HUES64 (cell line): ENCODE results near the gene S100A9.

Experiments used
- H3K27ac ChIP-seq: 2 replicates; pipeline ENCODE4 v1.7.0; 2013; ENCODE audit warnings: low read depth, low read length, inconsistent platforms
- H3K27me3 ChIP-seq: 2 replicates; pipeline ENCODE4 v1.6.1; 2013; ENCODE audit warnings: mild to moderate bottlenecking, low read length; ENCODE audit not compliant: insufficient read depth
- H3K36me3 ChIP-seq: 2 replicates; pipeline ENCODE4 v1.6.1; 2013; ENCODE audit warnings: mild to moderate bottlenecking, low read length; ENCODE audit not compliant: insufficient read depth
- H3K4me1 ChIP-seq: 2 replicates; pipeline ENCODE4 v1.6.1; 2013; ENCODE audit warnings: mild to moderate bottlenecking, low read length, moderate library complexity; ENCODE audit not compliant: insufficient read depth
- H3K4me3 ChIP-seq: 2 replicates; pipeline ENCODE4 v1.5.1; 2013; ENCODE audit warnings: mild to moderate bottlenecking, low read length, moderate library complexity
- H3K9ac ChIP-seq: 2 replicates; pipeline ENCODE4 v1.6.1; 2013; ENCODE audit warnings: mild to moderate bottlenecking, low read depth, low read length
- H3K9me3 ChIP-seq: 2 replicates; pipeline ENCODE4 v1.6.1; 2013; ENCODE audit warnings: low read depth, low read length; ENCODE audit not compliant: insufficient read depth
- WGBS: fragments of 150-250, 120-280 bp; methylation state at CpG from one replicate; pipeline ENCODE4 v1.1.7; 2013; ENCODE audit warnings: missing lambda C conversion rate; 5-methylcytosine and 5-hydroxymethylcytosine counted together

Gene S100A9

DNA sequence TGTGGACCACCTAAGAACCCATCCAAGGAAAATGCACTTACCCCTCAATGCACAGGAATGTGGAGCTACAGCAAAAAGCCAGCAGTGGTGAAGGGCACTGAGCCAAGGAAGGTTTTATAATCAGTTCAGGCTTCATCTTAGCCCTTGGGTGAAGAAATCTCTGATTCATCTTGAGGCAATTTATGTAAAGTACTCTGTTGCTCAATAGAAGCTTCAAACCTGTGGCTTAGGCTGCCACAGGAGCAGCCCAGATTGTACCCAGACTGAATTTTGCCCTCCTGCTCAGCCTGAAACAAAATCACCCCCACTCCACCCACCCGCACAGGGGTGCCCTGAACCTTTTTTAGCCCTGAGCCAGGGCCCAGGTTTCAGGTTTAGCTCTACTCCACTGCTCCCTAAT, 17.9 kb downstream of the S100A9 start, which contains the start of gene S100A12:
S100A12 (minus strand) TSS at position 111 of the 400 bp plus-strand sequence. CDS start 1,029 bp downstream, outside the sequence.
- no peaks in the 10 kb centered on the region for H3K4me1 ChIP-seq
- WGBS: 89% methylated on average over 1 of the region's 1 CpG
- no peak within 1 kb of the TSS for H3K4me3 ChIP-seq
- H3K9me3 ChIP-seq: 0 out of 2 replicates have a peak, but pooled peaks cover 3% of the 10 kb centered on the region
- no peaks in the 10 kb centered on the region for H3K27me3 ChIP-seq
- no peak within 1 kb of the TSS for H3K27ac ChIP-seq
- H3K36me3 ChIP-seq: no peaks in the 10 kb centered on the region
- no peak within 1 kb of the TSS for H3K9ac ChIP-seq

DNA sequence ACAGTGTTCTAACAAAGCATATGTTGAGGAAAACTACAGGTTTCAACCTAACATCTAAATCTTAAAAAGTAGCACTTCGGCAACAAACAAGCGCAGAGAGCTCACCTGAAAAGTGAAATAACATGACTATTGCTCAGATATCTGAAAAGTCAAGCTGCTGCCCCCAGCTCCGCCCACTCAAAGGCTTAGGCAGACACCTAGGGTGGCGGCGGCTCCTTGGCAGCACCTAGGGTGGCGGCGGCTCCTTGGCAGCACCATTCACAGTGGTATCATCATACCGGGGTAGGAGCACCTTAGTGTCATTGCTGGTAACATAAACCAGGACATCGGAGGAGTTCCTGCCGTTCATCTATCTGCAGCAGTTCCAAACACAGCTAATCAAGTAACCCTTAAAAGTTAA, 21.9 kb downstream of the S100A9 start:
- 0 out of 2 replicates have a peak, but pooled peaks cover 3% of the 10 kb centered on the region for H3K9me3 ChIP-seq
- H3K27ac ChIP-seq: no peak overlapping the region
- WGBS: 92% methylated on average over 10 of the region's 10 CpGs
- no peaks in the 10 kb centered on the region for H3K4me1 ChIP-seq
- H3K36me3 ChIP-seq: no peaks in the 10 kb centered on the region
- no peak overlapping the region for H3K9ac ChIP-seq
- H3K4me3 ChIP-seq: no peak overlapping the region
- no peaks in the 10 kb centered on the region for H3K27me3 ChIP-seq

DNA sequence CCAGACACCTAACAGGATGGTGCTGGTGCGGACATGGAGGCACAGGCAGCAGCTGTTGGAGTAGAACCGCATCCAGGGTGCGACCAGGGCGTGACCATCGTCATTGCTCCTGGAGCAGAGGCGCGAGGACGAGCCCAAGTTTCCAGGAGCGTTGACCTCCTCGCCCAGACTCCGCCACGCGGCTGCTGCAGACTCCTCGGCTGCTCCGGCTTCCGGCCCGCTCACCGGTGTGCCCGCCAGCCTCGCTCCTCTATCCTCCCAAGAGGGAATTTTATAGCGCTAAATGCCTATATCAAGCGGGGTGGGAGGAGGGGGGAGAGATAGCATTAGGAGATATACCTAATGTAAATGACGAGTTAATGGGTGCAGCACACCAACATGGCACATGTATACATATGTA, 23.1 kb downstream of the S100A9 start:
- H3K4me1 ChIP-seq: no peaks in the 10 kb centered on the region
- H3K9me3 ChIP-seq: 0 out of 2 replicates have a peak, but pooled peaks cover 3% of the 10 kb centered on the region
- no peak overlapping the region for H3K27ac ChIP-seq
- H3K9ac ChIP-seq: no peak overlapping the region
- WGBS: 95% methylated on average over 22 of the region's 23 CpGs
- no peaks in the 10 kb centered on the region for H3K27me3 ChIP-seq
- no peak overlapping the region for H3K4me3 ChIP-seq
- H3K36me3 ChIP-seq: no peaks in the 10 kb centered on the region

DNA sequence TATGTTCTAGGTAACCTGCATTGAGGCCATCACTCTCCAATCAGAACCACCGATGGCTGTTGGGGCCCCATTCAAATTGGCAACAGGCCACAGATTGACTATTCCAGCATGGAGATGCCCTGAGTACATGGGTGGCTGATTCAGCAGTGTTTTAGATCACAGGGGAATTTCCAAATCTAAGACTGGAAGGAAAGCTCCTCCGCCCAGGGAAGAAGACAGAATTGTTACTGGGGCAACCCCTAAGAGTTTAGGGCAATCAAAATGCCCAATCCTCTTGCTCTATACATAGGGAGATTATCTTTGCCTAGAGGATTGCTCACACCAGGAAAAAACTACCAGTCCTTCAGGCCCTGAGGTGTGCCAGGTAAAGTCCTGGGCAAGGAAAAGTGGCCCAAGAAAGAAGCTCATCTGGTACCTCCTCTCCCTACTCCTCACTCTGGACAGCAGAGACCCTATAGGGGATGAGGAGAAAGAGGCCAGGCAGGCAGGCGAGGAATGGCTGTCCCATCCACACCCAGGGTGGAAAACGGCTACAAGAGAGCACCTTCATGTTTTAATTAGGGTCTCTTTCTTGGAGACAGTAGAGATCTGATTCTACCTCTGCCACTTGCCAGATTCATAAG, 27.4 kb downstream of the S100A9 start:
- H3K9ac ChIP-seq: no peak overlapping the region
- no peak overlapping the region for H3K27ac ChIP-seq
- 86% methylated on average over 4 of the region's 4 CpGs for WGBS
- no peaks in the 10 kb centered on the region for H3K4me1 ChIP-seq
- H3K36me3 ChIP-seq: no peaks in the 10 kb centered on the region
- H3K27me3 ChIP-seq: no peaks in the 10 kb centered on the region
- no peaks in the 10 kb centered on the region for H3K9me3 ChIP-seq
- H3K4me3 ChIP-seq: no peak overlapping the region

DNA sequence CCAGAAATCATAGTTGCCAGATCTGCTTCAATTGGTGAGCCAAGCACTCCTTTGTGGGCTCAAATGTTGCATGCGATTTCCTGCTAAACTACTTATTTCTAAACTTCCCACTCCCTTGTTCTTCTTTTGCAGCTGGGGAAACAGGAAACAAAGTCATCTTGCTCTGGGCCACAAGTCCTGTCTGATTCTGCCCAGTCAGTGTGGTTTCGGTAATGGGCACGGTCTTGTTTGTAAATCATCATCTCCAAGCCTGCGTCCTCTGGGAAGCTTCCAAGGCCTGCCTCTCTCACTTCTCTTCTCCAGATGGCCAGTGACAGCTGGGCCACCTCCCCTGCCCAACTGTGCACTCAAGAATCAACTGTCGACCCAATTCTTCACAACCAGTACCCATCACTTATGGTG, 28.8 kb downstream of the S100A9 start:
- Histone ChIP-seq H3K9ac (no peak overlapping the region), H3K27me3 (no peaks in the 10 kb centered on the region), H3K9me3 (no peaks in the 10 kb centered on the region), H3K27ac (no peak overlapping the region), H3K4me1 (no peaks in the 10 kb centered on the region), H3K36me3 (no peaks in the 10 kb centered on the region), H3K4me3 (no peak overlapping the region)
- WGBS: 92% methylated on average over 5 of the region's 5 CpGs

DNA sequence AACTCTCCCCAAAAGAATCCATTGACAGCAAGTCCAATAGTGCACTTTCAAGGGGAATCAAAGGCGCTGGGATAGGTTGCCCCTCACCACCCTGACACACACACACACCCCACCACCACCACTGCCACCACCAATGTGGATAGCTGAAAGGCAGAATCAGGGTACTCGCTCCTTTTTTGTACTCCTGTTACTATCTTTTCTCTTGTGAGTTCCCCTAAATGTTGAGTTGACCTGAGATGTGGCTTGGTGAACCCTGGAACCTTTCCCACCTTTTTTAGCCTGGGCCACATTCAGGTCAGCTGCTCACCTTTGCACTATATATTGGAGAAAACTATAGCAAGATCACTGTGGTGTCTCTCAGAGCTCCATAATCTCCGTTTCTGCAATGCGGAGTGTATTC, 29.3 kb downstream of the S100A9 start:
- no peaks in the 10 kb centered on the region for H3K36me3 ChIP-seq
- no peaks in the 10 kb centered on the region for H3K27me3 ChIP-seq
- no peak overlapping the region for H3K4me3 ChIP-seq
- H3K9ac ChIP-seq: no peak overlapping the region
- 86% methylated on average over 4 of the region's 4 CpGs for WGBS
- H3K9me3 ChIP-seq: no peaks in the 10 kb centered on the region
- H3K27ac ChIP-seq: no peak overlapping the region
- H3K4me1 ChIP-seq: no peaks in the 10 kb centered on the region

DNA sequence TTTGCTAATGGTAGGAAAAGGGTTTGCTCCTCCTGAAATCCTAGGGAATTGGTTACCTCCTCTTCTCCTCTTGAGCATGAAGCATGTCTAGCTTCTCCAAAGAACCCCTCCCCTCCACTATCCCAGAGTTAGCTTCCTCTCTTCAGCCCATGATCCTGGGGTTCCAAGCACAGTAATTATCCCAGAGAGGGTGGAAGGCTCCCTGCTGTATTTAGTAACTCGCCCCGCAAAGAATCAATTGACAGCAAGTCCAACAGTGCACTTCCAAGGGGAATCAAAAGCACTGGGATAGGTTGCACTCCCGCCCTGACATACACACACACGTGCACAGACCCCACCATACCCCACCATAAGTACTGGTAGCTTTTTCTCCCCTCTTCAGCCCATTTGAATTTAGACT, 30.1 kb downstream of the S100A9 start:
- WGBS: 85% methylated on average over 4 of the region's 4 CpGs
- H3K27ac ChIP-seq: no peak overlapping the region
- H3K4me3 ChIP-seq: no peak overlapping the region
- no peak overlapping the region for H3K9ac ChIP-seq
- no peaks in the 10 kb centered on the region for H3K36me3 ChIP-seq
- H3K4me1 ChIP-seq: no peaks in the 10 kb centered on the region
- H3K27me3 ChIP-seq: no peaks in the 10 kb centered on the region
- no peaks in the 10 kb centered on the region for H3K9me3 ChIP-seq

DNA sequence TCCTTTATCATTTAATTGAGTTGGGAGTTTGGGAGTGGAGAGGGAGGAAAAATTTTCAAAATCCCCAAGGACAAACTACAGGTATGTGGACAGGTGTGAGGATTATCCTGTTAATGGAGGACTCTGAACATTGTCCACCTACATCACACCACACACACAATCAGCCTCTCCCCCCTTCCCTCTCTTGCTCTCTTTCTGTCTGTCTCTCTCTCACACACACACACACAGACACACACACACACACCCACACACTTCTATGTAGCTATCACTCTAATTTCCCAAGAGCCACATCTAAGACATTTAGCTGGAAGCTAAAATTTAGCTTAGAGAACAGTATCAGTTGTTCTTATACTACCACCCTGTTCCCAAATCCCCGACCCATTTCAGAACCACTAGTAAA, 31.7 kb downstream of the S100A9 start:
- no peaks in the 10 kb centered on the region for H3K27me3 ChIP-seq
- H3K36me3 ChIP-seq: no peaks in the 10 kb centered on the region
- no peak overlapping the region for H3K4me3 ChIP-seq
- H3K9me3 ChIP-seq: no peaks in the 10 kb centered on the region
- no peaks in the 10 kb centered on the region for H3K4me1 ChIP-seq
- 100% methylated on average over 1 of the region's 1 CpG for WGBS
- no peak overlapping the region for H3K9ac ChIP-seq
- no peak overlapping the region for H3K27ac ChIP-seq

DNA sequence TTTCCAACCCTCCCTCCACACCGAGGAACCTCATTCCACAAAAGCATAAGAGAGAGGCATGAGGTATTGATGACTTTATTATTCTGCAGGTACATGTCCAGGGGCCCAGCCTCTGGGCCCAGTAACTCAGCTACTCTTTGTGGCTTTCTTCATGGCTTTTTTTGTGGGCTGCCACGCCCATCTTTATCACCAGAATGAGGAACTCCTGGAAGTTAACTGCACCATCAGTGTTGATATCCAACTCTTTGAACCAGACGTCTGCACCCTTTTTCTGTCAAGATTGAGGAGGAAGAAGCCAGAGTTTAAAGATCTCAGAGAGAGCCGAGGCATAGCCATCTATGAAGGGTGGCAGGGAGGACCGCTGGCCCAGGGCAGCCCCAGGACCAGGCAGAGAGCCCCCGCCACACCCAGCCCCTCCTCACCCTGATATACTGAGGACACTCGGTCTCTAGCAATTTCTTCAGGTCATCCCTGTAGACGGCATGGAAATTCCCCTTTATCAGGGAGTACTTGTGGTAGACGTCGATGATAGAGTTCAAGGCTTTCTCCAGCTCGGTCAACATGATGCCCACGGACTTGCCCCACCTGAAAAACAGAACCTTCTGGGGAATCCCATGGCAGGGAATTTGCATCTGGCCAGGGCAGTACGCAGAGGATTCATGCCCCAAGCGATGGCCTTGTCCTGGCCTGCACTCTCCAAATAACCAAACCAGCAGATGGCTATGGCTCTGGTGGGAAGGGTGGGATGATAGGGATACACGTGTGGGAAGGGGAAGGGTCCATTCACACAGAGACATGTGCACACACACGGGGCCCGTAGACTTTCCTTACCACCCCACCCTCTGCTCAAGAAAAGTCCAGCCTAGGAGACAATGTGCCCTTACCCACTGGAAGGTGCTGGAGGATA, 32.6 kb downstream of the S100A9 start:
- Histone ChIP-seq H3K27ac (no peak overlapping the region), H3K36me3 (no peaks in the 10 kb centered on the region), H3K4me3 (no peak overlapping the region), H3K9me3 (no peaks in the 10 kb centered on the region), H3K27me3 (no peaks in the 10 kb centered on the region), H3K4me1 (no peaks in the 10 kb centered on the region), H3K9ac (no peak overlapping the region)
- 88% methylated on average over 15 of the region's 17 CpGs for WGBS

DNA sequence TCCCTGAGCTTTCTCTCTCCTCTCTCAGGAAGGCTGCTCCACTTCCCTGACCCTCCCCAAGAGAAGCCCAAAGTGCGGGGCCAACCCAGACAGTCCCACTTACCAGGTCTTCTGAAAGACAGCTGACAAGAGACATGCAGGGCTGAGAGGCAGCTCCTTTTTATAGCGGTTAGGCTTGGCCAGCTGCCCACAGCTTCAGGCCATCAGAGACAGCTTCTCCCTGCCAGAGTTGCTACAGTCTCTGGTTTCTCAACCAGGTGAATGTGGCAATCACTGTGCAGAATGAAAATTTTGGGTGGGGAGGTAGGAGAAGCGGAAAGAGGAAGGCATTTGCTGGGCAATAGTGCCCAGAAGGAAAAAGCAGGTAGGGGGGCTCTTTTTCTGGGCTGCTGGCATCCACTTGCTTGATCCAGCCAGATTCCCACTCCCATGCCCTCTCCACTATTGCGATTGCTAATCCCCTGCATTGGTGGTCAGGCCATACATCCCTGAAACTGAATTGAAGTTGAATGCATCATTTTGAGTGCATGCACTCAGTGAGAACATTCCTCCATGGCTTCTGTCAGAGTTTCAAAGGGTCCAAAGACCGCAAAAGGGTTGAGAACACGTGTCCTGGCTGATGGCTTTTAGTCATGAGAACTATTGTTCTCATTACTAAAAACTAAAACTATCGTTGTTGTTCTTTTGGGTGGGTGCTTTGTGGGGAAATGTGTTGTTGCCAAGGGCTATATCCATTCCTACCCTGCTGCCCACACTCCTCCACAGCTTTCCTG, 33.5 kb downstream of the S100A9 start, which contains the start of gene S100A8:
S100A8 (minus strand) TSS at position 136 of the 773 bp plus-strand sequence. CDS start 538 bp downstream, outside the sequence.
- 87% methylated on average over 6 of the region's 7 CpGs for WGBS
- H3K4me3 ChIP-seq: no peak within 1 kb of the TSS
- no peaks in the 10 kb centered on the region for H3K36me3 ChIP-seq
- H3K27ac ChIP-seq: no peak within 1 kb of the TSS
- H3K9me3 ChIP-seq: no peaks in the 10 kb centered on the region
- no peak within 1 kb of the TSS for H3K9ac ChIP-seq
- H3K27me3 ChIP-seq: no peaks in the 10 kb centered on the region
- H3K4me1 ChIP-seq: no peaks in the 10 kb centered on the region

DNA sequence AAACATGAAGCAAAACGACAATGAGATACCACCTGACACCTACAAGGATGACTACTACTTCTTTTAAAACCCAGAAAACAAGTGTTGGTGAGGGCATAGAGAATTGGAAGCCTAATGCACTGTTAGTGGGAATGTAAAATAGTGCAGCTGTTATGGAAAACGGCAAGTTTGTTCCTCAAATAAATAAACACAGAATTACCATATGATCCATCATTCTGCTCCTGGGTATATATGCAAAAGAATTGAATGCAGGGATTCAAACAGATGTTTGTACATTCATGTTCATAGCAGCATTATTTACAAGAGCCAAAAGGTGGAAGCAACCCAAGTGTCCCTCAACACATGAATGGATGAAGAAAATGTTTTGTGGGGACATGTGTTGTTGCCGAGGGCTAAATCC, 34.6 kb downstream of the S100A9 start:
- Histone ChIP-seq H3K4me1 (no peaks in the 10 kb centered on the region), H3K4me3 (no peak overlapping the region), H3K27ac (no peak overlapping the region), H3K27me3 (no peaks in the 10 kb centered on the region), H3K9ac (no peak overlapping the region), H3K9me3 (no peaks in the 10 kb centered on the region), H3K36me3 (no peaks in the 10 kb centered on the region)
- WGBS: 100% methylated on average over 1 of the region's 3 CpGs
